PC-9 (cell line): ENCODE measurements around the gene RAB40AL.

Experiments used
- CTCF ChIP-seq: fragments of 200-600 bp; sonication (generic); conservative IDR thresholded peaks from 2 replicates; pipeline ENCODE4 v1.6.1; 2017; ENCODE audit warnings: mixed run types, antibody characterized with exemption, mild to moderate bottlenecking, moderate library complexity
- EZH2 ChIP-seq: fragments of 200-600 bp; sonication (generic); IDR thresholded peaks from 2 replicates; pipeline ENCODE4 v1.8.0; 2017; ENCODE audit warnings: antibody characterized with exemption, low read depth

GRCh38 chrX:102892103-102892502 lies 45.0 kb upstream of the RAB40AL start:
- TF ChIP-seq EZH2 (no peak), CTCF (no peak)
